D721Med (cell line): ENCODE measurements around the gene TRO.

Experiments
- DNase-seq: peaks from one replicate; pipeline ENCODE4 v3.0.0; 2011; ENCODE audit warnings: low spot score; ENCODE audit not compliant: insufficient read length
- FAIRE-seq: peaks from 2 replicates; lab custom pipeline; 2011; peaks lifted over from hg19 to GRCh38; lab: Jason Lieb, UNC
- TF ChIP-seq, protein P1 (sequence below): IDR thresholded peaks from 2 replicates; pipeline ENCODE4 v1.5.1; 2012; ENCODE audit warnings: mild to moderate bottlenecking, control low read depth; ENCODE audit not compliant: insufficient read depth; ENCODE audit errors: missing control alignments

TRO gene

DNA sequence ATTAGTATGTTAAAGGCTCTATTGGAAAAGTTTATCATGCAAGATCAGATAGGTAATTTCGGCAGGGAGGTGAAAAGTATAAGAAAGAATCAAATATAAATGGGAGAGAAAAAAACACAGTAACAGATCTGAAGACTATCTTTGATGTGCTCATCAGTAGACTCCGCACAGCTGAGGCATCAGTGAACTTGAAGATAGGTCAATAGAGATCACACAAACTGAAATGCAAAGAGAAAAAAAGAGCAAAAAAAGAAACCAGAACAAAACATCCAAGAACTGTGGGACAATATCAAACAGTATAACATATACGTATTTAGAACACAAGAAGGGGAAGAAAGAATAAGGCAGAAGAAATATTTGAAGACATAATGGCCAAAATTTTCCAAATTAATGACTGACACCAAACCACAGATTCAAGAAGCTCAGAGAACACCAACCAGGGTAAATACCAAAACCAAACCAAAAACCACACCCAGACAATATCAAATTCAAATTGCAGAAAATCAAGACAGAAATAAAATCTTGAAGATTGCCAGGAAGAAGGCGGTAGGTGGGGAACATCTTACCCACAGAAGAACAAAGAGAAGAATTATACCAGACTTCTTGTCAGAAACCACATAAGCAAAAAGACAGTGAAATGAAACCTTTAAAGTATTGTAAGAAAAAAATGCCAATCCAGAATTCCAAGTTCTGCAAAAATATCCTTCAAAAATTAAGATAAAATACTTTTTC is 44.3 kb downstream of the TRO start:
- DNase-seq = no peak
- TF ChIP-seq, protein P1, sequence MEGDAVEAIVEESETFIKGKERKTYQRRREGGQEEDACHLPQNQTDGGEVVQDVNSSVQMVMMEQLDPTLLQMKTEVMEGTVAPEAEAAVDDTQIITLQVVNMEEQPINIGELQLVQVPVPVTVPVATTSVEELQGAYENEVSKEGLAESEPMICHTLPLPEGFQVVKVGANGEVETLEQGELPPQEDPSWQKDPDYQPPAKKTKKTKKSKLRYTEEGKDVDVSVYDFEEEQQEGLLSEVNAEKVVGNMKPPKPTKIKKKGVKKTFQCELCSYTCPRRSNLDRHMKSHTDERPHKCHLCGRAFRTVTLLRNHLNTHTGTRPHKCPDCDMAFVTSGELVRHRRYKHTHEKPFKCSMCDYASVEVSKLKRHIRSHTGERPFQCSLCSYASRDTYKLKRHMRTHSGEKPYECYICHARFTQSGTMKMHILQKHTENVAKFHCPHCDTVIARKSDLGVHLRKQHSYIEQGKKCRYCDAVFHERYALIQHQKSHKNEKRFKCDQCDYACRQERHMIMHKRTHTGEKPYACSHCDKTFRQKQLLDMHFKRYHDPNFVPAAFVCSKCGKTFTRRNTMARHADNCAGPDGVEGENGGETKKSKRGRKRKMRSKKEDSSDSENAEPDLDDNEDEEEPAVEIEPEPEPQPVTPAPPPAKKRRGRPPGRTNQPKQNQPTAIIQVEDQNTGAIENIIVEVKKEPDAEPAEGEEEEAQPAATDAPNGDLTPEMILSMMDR = no peak
- FAIRE-seq = no peak

DNA sequence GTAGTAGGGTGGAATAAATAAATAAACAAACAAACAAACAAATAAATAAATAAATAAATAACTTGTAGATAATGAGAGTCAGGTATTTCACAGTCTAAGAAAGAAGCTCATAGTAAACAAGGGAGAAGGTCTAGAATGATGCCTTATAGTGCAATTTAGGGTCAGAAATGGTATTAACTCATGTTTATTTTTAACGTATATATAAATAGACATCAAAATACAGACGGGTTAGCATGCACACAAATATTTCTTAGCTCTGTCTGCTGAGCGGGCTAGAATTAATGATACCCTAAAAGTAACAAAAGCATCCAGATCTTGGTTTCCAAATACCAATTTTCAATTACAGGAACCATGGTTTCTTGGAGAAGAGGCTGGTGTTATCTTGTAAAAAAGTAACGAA is 56.8 kb downstream of the TRO start:
- TF ChIP-seq, protein P1 = no peak
- no peak for FAIRE-seq
- no peak for DNase-seq

DNA sequence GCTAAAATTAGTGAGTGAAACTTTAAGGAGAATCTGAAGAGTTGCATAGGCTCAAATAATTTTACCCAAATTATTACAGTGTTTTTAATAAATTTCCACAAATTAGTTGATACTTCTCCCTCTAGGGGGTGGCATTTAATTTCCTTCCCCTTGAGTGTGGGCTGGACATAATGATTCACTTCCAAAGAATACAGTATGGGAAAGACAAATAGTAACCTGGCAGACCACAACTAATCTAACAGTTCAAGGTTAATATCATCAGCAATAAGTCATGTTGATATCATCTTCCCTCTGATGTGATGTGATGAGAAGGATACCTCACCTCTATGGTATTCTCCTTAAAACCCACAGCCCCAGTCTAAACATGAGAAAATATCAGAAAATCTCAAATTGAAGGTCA is 57.8 kb downstream of the TRO start:
- TF ChIP-seq, protein P1 = no peak
- FAIRE-seq (no peak), DNase-seq (no peak)

DNA sequence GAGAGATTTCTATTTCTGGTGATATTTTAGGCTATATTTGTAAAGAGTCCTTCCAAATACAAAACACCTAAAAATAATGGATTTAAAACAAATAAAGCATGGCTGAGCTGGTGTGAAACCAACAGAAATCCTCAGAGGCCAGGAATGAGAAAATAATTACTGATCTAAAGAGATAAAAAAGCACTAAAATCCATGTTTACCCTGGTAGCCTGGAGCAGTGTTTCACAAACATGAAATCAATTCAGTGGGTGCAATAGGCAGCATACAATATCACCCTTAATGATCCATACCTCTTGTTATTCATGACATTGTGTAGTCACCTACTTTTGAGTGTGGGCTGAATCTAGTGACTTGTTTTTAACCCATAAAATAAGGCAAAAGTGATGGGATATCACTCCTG is 58.8 kb downstream of the TRO start:
- FAIRE-seq = no peak
- TF ChIP-seq, protein P1 = no peak
- no peak for DNase-seq

DNA sequence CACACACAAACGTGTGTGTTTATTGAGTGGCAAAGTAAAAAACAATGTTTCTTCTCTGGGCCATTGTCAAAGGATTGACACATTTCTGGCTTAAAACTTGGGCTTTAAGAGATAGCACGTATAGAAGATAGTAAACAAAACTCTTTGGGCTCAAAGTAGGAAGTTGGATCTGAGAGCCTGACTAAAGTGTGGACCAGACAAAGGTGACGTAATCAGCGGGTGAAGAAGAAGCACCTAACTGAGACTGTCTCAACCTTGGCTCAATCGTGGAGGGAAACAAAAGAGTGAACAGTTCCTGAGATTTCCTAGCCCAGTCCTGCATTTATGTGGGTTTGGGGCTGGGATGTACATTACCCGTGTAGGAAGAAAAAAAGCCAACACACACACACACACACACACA is 59.7 kb downstream of the TRO start:
- FAIRE-seq (no peak), DNase-seq (no peak)
- TF ChIP-seq, protein P1 = no peak
